DMS153 treated with DMSO at 0.1 percent for 48 hours (cell line): Measurements from ENCODE around the gene FAM219A.
A peak's percentile ranks its signal among the peaks of the same experiment; 100 is the strongest.
"Not testable (repeated sequence)": the region's sequence is repeated elsewhere in the genome, so short reads cannot be mapped to it uniquely, and the experiment has no call there.

Experiments
- DNase-seq: peaks from one replicate; lab custom pipeline; 2025; ENCODE audit not compliant: unreplicated experiment; lab: John Stamatoyannopoulos, UW

Gene FAM219A

DNA sequence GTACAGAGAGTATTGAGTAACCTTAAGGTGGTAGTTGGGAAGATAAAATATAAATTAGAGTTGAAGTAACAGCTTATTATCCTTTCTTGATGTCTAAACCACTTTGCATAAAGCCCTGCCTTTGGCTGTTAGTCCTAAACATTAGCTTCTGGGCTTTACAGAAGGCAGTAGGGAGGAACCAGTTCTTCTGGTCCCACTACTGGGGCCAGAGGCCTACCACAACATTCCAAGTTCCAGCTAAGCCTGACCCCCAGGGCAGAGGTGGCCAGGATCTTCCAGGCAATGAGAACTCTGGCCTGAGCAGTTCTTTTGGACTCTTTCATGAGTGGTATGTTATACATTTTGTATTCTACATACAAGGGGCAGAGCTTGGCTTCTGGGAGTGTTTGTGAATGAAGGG, 26.3 kb upstream of the FAM219A start:
- DNase-seq, result no peak

DNA sequence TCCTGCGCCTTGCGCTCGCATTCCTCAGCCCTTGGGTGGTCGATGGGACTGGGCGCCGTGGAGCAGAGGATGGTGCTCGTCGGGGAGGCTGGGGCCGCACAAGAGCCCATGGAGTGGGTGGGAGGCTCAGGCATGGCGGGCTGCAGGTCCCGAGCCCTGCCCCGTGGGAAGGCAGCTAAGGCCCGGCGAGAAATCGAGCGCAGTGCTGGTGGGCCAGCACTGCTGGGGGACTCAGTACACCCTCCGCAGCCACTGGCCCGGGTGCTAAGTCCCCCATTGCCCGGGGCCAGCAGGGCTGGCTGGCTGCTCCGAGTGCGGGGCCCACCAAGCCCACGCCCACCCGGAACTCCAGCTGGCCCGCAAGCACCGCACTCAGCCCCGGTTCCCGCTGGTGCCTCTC, 24.4 kb upstream of the FAM219A start:
- not testable (repeated sequence) for DNase-seq

DNA sequence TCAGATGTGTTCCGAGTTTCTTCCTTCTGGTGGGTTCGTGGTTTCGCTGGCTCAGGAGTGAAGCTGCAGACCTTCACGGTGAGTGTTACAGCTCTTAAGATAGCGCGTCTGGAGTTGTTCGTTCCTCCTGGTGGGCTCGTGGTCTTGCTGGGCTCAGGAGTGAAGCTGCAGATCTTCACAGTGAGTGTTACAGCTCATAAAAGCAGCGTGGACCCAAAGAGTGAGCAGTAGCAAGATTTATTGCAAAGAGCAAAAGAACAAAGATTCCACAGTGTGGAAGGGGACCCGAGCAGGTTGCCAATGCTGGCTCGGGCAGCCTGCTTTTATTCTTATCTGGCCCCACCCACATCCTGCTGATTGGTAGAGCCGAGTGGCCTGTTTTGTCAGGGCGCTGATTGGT, 23.2 kb upstream of the FAM219A start:
- not testable (repeated sequence) for DNase-seq

DNA sequence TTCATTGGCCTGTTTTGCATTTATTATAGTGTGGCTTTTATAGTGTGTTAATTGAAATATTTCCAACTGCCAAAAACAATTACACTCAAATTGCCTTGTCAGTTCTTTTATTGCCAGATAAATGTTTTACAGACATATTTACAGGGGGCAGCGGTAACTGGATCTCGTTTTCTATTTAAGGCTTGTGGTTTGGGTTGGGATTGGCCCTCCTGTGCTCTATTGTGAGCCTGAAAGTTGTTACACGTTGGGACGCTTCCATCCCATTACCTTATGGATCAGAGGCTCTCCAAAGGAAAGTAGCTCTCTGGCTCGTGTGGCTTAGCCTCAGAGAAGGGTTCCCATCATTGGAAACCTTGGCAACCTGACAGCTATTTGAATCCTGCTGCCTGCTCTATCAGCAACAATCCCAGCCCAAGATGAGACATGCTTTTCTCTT, 21.1 kb upstream of the FAM219A start:
- DNase-seq, result no peak

DNA sequence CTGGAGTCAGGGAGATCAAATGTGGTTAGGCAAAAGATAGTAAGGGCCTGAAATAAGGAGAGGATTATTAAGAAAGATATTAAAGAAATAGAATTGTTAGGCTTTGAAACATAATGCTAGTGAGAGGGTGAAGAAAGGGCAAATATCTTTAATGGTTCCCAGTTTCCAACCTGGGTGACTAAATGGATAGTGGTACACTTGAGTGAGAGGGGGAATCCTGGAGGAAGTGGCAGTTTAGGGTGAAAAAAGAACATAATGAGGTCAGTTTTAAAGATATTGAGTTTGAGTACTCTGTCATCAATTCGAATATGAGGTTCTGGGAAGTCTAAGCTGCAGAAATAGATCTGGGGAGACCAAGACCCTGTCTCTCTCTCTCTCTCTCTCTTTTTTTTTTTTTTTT, 19.2 kb upstream of the FAM219A start:
- no peak for DNase-seq

DNA sequence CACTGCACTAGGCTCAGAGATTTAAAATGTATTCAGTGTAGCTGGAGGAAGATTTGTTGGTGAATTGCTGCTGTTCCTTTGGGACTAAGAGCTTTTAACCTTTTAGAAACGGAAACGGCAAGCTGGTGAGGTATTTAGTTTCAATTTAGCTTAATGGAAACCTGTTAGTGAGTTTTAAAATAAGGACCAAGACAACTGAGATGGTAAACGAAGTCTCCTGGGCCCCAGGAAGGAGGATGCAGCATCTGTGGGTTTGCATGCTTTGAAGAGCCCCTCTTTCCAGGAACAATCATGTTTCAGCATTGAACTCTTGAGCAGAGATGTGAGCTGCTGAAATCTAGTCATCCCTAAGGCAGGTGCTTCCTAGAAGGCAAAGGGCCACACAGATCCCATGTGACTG, 16.7 kb upstream of the FAM219A start:
- no peak for DNase-seq

DNA sequence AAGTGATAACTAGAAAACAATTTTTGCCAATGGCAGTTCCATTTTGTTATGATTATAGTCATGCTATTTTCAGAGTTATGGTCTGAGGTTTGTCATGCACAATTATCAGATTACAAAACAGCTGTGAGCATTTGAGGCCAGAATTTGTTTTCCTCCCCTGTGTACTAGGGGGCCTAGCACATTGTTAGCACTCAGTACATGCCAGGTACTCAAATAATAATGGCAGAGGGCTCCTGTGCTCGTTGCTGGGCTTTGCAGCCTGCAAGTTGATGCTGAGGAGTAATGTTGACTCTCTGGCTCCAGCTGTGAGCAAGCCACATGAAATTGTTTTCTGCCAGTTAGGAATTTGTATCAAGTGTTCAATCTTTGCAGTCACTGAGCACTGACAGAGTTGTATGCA, 7.1 kb upstream of the FAM219A start:
- no peak for DNase-seq

DNA sequence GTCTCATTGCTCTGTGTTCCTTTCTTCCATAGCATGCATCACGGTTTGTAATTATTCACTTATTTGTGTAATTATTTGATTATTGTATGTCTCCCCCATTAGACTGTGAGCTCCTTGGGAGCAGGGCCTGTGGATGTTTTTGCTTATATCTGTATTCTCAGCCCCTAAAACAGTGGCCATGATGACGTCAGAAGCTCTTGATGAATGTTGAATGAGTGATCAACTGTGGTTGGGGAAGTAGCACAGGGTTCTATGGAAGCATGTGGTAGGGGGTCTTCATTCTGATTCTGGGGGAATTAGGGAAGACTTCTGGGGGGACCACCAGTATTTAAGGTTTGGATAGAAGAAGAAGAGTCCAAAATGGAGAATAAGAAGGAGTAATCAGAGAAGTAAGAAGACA, 6.2 kb upstream of the FAM219A start:
- DNase-seq, result no peak

DNA sequence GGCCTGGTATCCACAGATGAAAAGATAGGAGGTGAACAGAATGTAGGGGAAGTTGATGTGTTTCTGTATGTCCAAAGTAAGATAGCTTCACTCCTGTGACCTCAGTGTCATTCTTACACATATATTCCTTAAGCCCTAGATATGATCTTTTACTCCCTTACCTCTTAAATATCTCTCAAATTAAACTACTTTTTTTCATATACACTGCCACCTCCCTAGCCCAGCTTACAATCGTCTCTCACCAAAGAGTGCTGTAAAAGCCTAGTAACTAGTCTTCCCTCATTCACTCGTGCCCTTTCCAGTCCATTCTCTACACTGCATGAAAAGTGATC, 5.5 kb upstream of the FAM219A start:
- DNase-seq, result no peak

DNA sequence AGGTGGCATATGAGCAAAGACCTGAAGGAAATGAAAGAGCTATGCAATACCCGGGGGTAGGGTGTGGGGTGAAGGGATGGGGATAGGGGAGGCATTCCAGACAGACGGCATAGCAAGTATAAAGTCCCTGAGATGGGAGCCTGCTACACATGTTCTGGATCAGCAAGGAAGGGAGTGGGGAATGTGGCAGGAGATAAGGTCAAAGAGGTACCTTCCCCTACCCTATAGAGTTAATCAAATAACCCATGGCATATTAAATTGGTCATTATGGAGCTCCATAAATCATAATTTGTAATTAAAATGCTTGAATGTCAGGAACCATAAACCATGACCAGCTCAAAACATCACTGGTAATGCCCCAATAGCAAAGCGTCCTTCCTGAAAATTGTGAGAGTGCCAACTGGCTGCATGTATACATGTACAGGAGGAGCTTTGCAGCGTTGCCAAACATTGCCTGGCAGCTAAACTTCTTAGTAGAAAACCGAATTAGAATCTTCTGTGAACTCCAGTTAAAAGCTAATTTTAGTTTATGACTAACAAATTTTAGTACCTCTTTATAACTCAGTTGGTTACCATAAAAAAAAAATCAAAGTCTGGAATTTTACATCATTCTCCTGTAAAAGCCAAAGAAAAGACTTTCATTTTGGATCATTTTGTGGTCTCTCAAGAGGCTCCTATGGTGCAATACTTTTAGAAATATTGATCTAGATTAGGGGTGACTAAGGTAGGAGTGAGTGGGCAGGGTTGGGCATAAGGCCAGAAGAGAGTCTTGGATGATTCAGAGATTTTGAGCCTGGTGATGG, 4.9 kb upstream of the FAM219A start:
- no peak for DNase-seq

DNA sequence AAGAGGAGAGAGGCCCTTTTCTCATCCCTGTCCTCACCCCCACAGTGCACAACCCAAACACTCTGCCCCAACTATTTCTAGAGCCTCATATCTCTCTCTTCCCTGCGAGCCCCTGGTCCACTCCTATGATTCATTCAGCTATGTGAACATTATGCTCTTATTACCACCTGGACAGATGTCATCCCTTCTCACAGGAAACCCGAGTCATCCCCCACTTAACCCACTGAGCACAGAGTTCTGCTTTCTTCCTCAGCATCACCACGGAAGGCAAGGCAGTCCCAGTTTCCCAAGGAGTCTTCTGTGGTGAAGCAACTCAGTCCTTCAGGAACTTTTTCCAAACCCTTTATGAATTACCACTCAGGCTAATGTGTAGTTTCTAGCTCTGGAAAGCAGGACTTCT, 1.6 kb upstream of the FAM219A start:
- DNase-seq, result no peak

DNA sequence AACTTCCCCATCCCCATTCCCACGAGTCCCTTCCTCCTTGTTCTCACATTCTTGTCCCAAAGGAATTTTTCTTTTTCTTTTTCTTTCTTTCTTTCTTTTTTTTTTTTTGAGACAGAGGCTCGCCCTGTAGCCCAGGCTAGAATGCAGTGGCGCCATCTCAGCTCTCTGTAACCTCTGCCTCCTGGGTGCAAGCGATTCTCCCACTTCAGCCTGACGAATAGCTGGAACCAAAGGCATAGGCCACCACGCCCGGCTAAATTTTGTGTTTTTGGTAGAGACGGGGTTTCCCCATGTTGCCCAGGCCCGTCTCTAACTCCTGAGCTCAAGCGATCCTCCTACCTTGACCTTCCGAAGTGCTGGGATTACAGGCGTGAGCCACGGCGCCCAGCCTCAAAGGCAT, 986 bp upstream of the FAM219A start:
- DNase-seq, result no peak

DNA sequence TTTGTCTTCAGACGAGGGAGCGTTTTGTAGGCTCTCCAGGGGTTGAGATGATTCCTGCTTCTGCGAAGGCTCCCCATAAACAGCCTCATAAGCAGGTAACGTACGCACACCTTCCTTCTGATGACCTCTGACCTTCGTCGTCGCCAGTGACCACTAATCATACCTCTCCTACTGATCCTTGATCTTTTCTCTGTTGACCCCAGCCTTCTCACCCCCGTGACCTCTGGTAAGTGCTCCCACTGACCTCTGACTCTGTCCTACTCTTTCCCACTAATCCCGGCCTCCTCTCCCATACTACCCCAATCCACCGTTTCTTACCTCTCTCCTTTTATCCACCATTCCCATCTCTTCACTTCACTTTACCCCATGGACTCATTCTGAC, 580 bp upstream of the FAM219A start:
- DNase-seq, result no peak

DNA sequence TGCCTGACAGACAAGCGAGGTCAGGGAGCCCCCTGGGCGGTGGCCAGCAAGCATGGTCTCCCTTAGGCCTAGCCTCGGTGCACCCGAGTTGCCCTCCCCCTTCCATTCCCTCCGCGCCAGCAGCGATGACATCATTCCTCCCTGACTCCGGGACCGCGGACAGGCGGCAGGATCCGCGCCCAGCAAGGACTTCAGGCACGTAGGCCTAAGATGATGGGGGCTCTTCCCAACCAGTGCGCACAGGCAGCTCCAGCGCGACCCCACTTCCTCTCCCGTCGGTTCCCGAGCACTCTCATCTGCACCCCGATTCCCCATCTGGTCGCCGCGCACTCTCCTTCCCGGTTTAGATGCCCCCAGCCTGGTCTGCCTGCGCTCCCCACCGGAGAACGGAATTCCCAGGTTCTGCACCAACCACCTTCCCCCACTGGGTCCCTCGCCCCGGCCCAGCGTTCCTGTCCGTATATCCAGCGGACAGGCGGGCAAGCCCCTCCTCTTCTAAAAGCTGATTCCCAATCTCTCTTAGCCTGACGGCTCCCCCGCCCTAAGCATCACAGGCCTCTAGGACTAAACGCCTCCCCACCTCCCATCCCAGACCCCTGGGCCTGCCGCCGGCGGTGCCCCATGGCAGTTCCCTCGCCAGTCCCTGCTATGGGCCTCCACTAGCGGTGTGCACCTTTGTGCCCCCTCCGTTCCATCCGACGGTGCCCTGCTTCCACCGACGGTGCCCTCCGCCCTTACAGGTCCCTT, 931 bp downstream of the FAM219A start:
- DNase-seq, result peak; percentile 12

DNA sequence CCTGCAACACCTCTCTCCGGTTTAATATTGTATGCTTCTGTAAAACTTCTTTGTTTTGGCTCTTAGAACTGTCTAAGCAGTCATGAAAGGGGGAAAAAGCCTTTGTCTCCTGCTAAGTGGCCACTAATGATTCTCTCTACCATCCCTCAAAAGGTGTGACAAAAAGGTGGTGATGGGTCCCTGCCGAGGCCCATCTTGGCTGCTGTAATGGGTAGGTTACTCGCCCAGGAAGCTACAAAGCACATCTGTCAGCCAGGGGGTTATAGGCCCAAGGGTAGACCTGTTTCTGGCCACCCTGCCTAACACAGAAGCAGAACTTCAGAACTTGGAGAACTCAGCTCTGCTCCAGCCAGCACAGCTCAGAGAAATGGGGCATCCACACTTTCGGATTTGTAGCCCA, 1.6 kb downstream of the FAM219A start:
- no peak for DNase-seq

DNA sequence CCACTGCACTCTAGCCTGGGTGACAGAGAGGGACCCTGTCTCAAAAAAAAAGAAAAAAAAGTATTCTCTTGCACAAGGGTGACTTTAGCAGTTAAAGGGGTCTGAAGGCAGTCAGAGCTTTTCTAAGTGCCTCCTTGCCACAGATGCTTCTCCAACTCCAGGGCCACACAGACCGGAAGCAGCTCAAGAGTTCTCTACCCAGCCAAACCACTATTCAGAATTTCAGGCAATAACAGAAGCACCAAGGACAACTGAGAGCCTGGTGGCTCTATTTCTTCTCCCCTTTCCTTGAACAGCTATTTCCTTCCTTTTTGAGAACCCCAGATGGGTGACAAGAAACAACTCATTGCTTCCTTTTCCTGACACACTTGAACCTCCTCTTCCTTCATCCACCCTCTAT, 2.2 kb downstream of the FAM219A start:
- DNase-seq, result no peak

DNA sequence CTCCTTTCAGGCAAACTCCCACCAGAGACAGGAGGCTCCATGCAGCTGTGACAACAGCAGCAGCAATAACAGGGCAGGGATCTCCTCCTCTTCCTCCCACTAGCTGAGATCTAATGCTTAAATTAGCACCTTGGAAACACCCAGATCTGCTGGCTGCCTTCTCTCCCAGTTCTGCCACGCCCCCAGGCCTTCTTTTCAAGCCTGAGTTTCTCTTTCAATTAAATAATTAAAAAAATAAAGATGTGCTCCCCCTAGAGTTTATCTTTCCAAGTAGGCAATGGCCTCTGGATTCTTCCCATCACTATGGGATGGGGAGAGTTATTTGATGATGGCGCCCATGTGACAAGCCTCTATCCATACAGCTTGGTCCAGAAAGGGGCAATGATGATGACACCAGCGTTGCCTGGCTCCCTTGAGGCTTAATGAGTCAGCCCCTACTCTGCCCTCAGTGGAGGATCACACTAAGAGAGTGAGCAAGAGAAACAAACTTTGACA, 3.8 kb downstream of the FAM219A start:
- no peak for DNase-seq

DNA sequence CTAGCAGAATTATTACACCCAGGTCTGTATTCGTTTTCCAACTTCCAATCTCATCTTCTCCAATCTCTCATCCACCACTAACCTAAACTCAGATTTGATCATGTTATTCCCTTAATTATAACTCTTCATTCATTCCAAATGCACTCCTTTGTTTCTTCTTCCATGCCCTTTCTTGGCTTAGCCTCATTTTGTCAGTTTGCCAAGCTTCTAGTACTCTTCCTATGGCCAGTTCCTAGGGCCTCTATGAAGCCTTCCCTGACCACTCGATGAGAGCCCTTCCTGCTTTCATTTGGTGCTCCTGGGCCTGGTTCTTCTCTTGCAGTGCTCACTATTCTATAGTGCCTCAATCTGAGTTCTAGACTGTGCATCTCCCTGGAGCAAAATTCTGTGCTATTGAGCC, 5.8 kb downstream of the FAM219A start:
- no peak for DNase-seq

DNA sequence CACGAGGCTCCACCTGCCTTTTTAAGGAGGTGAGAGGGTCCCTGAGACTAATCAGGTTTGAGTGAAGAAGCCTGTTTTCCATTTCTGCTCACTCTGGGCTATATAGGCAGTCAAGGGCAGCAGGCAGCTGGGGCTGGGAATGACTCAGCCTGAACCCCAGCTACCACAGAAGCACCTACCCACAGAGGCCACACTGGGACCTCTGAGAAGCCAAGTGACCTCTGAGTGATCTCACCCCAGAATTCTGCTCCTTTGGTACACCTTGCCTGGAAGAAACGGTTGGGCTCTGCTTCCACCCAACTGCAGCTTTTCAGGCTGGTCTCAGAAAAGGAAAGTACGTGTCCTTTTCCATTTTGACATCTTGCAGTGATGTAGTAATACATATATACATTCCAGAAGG, 6.8 kb downstream of the FAM219A start:
- no peak for DNase-seq

DNA sequence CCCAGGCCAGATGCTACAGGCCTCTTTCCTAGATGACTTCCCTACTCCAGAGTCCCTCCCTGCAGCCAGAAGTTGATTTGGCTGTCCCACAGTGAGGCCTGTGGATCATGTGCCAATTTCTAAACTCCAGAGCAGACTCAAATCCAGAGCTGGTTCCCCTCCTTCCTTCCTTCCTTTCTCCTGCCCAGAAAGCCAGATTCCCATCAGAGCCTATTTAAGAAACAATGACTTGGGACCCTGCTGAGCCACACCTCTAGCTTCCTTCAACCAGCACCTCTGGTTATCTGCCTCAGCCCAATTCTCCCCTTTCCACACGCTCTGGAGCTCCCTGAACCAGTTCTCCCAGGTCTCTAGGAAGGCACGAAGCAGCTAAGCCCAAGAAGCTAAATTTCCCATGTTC, 7.2 kb downstream of the FAM219A start:
- no peak for DNase-seq

DNA sequence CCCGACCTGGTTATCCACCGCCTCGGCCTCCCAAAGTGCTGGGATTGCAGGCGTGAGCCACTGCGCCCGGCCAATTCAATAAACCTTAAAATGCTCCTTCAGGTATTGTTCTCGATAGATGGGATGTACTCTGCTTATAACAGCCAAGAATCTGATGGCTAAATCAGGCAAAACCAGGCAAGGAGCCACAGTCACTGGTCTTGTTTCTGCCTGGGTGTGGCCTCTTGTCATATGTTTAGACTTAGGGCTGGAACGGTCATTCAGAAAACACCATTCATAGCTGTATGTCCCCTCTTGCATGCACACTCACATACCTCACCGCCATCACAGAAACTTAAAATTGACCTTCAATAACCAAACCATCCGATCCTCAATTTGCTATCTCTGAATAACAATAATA, 7.7 kb downstream of the FAM219A start:
- DNase-seq, result no peak

DNA sequence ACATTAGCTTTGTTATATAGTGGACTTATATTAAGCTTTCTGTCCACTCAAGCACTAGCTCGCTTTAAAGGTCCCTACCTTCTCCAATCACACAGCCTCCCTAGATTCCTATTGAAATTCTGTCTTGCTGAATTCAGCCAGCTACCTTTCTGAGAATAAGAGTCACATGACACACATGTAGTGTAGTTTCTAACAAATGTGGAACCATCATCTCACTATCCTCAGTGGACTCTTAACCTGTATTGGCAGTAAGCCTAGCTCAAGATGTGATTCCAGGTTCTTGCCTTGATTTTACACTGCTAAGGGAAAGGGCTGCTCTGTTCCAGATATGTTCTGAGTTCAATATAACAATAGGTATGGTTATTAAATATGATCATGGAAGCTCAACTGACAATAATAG, 11.4 kb downstream of the FAM219A start:
- DNase-seq, result no peak

DNA sequence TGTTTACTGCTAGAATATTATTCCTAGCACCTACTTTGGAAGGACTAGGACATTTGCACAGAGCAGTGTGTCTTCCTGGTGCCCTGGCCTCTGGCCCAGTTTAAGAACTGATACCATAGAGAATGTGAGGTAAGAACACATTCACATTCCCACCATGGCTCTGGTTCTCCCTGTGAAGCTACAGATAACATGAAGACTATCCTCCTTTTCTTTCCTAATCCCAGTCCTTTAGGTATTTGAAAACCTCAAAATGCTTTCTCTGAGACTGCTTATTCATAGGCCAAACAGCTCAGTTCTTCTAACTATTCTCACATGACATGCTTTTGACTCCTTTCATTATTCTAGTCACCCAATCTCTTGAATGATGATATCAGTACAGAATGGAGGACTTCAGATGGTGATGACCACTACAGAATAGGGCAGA, 11.9 kb downstream of the FAM219A start:
- no peak for DNase-seq
